Thyroid gland (tissue), 4 donors: ENCODE results near the gene SPAG7.

Experiments used
- POLR2A ChIP-seq, 2 donors: fragments of 450-650 bp; IDR thresholded peaks; one replicate each; pipeline ENCODE4 v1.6.1; 2017; ENCODE audit warnings: antibody characterized with exemption in 2 of 2, mild to moderate bottlenecking in 2 of 2, moderate library complexity in 1 of 2
- TF ChIP-seq, protein P1 (sequence below), 6 experiments: fragments of 200-600 bp in 3 of 6; fragments of 450-650 bp in 3 of 6; sonication (generic) in 3 of 6; IDR thresholded peaks; one replicate each; pipeline ENCODE4 v1.5.1; 2016 to 2019; ENCODE audit warnings: antibody characterized with exemption in 6 of 6, mild to moderate bottlenecking in 2 of 6, inconsistent platforms in 1 of 6, moderate library complexity in 1 of 6

DNA sequence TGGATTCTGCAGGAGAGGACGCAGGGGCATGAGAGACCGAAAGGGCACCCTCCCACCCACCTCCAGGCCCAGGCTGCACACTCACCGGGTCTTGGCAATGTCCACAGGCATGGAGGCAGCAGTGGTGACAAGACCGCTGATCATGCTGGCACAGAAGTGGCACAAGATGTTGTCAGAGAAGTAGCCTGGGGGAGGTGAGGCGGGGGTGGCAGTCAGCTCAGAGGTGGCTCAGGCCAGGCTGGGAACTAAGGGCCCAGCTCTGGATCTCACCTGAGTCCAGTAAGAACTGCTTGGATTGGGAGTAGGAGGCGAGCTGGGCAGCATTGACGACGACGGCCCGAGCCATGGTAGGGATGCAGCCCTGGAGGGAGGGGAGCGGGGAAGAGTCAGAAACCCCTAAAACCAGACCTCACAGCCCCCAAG is 29.5 kb downstream of the SPAG7 start:
- TF ChIP-seq POLR2A (IDR thresholded peaks at IDR 0.05): no peak
- TF ChIP-seq, protein P1, sequence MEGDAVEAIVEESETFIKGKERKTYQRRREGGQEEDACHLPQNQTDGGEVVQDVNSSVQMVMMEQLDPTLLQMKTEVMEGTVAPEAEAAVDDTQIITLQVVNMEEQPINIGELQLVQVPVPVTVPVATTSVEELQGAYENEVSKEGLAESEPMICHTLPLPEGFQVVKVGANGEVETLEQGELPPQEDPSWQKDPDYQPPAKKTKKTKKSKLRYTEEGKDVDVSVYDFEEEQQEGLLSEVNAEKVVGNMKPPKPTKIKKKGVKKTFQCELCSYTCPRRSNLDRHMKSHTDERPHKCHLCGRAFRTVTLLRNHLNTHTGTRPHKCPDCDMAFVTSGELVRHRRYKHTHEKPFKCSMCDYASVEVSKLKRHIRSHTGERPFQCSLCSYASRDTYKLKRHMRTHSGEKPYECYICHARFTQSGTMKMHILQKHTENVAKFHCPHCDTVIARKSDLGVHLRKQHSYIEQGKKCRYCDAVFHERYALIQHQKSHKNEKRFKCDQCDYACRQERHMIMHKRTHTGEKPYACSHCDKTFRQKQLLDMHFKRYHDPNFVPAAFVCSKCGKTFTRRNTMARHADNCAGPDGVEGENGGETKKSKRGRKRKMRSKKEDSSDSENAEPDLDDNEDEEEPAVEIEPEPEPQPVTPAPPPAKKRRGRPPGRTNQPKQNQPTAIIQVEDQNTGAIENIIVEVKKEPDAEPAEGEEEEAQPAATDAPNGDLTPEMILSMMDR (IDR thresholded peaks at IDR 0.05): no peak
